SK-MEL-5 (cell line): ENCODE results near the gene MINPP1. TPM values are rescaled to one million over a fixed set of nuclear protein-coding genes. Genes with fewer than 3 reads are reported as not detected.

ENCODE experiments used
- DNase-seq: peaks from one replicate; pipeline ENCODE4 v3.0.0-alpha.2; 2016; ENCODE audit warnings: low read depth, low spot score
- in situ Hi-C: cut with HindIII; loops from 2 replicates; pipeline ENCODE4 v1.10.0; 2016; ENCODE audit warnings: low sequenced_read_pairs, high pct_unique_total_duplicates, low pct_unique_long_range_greater_than_20kb
- total RNA-seq: library from RNA; depleted of rRNA; stranded (reverse); fragments of >200 nt; shearing (Covaris generic); gene quantifications from 2 replicates; pipeline ENCODE4 v1.2.3, GENCODE V29; 2014

The MINPP1 gene
- total RNA-seq, 1 experiment from 2014 or later: 39.2 TPM

DNA sequence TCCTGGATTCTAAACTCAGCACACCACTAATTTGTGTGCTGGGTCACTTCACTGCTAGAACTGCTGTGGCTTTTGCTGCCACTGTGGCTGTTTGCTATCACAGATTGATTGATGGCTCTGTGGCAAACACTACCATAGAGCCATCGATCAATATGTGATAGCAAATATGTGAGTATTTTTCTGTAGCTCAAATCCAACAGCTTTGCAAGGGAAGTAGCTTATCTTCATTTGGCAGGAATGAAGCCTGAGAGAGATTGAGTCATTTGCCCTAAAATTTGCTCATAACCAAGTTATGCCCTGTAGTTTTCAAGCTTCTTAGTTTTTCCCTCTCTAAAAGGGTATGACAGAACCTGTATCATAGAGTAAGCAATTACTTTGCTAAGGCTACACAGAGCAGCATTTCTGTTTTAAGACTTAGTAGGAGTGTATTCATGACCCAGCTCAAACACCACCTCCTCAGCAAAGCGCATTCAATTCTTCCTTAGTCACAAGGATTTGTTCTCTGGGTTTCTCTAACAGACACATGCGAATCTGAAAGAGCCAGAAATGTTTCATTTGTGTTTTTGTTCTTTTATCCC, 43.1 kb downstream of the MINPP1 start:
- no peak for DNase-seq

DNA sequence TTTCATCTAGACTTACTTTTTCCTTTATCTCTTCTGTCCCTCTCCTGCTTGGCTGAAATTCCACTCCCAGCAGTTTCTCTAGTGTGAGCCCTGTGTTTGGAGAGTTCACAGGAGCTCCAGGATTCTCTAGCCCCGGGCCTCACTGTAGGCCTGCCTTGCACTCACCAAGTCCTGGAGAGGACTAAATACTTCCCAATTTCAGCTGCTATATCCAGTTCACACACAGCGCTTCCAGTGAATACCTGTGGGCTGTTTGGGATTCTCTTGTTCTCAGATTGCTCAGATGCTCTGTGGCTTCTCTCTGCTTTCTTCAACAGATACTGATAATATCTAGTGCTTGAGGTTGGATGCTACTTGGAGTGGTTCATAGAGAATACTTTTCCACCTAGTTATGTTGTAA, 46.0 kb downstream of the MINPP1 start:
- DNase-seq: no peak
- in situ Hi-C loops: no loop called here

More for the DNA sequence above, 43.1 kb downstream of the MINPP1 start:
- in situ Hi-C loops: no loop called here

DNA sequence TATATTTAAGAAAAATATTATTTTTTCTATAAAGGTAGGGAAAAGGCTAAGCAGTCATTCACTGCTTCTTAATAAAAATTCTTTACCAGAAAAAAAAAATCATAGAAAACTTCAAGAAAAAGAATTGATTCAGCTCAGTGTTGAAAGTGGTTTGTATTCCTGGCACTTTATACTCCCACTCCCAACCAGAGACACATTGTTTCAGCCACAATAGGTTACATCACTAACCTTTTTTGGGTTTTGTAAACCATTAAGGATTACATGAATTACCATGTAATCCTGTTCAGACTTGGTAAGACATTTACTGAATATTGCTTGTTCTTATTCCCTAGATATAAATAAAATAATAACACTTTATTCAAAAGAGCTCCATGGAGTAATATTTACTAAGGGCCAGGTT, 46.6 kb downstream of the MINPP1 start:
- DNase-seq: no peak
- in situ Hi-C loops: no loop called here

DNA sequence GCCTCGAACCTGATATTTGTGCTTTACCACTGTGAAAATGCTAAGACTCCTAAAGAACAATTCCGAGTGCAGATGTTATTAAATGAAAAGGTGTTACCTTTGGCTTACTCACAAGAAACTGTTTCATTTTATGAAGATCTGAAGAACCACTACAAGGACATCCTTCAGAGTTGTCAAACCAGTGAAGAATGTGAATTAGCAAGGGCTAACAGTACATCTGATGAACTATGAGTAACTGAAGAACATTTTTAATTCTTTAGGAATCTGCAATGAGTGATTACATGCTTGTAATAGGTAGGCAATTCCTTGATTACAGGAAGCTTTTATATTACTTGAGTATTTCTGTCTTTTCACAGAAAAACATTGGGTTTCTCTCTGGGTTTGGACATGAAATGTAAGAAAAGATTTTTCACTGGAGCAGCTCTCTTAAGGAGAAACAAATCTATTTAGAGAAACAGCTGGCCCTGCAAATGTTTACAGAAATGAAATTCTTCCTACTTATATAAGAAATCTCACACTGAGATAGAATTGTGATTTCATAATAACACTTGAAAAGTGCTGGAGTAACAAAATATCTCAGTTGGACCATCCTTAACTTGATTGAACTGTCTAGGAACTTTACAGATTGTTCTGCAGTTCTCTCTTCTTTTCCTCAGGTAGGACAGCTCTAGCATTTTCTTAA, 47.7 kb downstream of the MINPP1 start:
- in situ Hi-C loops: no loop called here
- no peak for DNase-seq

- in situ Hi-C loops: no loop called here
- no peak for DNase-seq
Observed at GRCh38 chr10:87557409-87557808, 52.7 kb downstream of the MINPP1 start.

- in situ Hi-C loops: no loop called here
- DNase-seq: no peak
Observed at GRCh38 chr10:87558333-87558732, 53.6 kb downstream of the MINPP1 start.

DNA sequence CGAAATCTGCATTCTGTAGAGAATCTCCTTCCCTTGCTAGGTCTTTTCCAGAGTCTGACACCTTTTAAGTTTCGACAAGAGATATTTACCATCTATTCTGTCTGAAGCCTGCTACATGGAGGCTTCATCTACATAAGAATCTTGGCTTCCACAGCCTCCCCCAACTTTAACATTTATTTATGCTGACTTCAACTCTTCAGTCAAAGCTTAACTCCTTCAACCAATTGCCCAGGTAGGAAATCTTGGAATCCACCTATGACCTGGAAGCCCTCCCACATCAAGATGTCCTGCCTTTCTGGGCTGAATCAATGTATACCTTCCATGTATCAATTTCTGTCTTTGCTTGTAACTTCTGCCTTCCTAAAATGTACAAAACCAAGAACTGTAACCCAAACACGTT, 54.7 kb downstream of the MINPP1 start:
- DNase-seq: no peak
- in situ Hi-C loops: no loop called here

DNA sequence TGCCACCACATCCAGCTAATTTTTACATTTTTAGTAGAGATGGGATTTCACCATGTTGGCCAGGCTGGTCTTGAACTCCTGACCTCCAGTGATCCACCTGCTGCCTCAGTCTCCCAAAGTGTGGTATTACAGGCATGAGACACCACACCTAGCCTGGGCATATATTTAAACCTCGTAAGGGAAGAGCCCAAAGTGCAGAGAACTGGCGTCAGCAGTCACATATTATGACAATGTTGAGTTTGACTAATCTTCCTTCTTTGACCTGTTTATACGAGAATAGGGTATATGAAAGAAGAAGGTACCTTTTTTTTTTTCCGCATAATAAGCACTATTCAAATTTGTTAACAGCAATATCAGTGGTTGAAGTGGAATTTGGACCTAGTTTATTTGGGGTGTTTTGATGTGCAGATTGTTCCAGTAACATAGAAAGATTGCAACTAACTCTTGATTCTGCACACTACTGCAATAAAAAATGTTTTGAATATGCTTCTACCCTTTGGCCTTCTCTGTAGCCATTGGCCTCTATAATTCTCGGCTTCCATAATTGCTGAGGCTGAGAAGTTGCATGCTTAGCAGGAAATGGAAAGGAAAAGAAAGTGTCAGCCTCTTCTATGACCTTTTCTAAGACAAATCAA, 55.9 kb downstream of the MINPP1 start:
- in situ Hi-C loops: no loop called here
- no peak for DNase-seq

GRCh38 chr10:87562750-87563149, 58.1 kb downstream of the MINPP1 start:
- in situ Hi-C loops: no loop called here

GRCh38 chr10:87565010-87565409, 60.3 kb downstream of the MINPP1 start:
- in situ Hi-C loops: no loop called here
- no peak for DNase-seq

More at GRCh38 chr10:87562750-87563149, 58.1 kb downstream of the MINPP1 start:
- no peak for DNase-seq

- in situ Hi-C loops: no loop called here
- DNase-seq: no peak
Observed at GRCh38 chr10:87575851-87576250, 71.2 kb downstream of the MINPP1 start.

- in situ Hi-C loops: no loop called here
- no peak for DNase-seq
Observed at GRCh38 chr10:87578160-87578841, 73.6 kb downstream of the MINPP1 start.

GRCh38 chr10:87578842-87579401, 74.2 kb downstream of the MINPP1 start:
- in situ Hi-C loops: no loop called here

DNA sequence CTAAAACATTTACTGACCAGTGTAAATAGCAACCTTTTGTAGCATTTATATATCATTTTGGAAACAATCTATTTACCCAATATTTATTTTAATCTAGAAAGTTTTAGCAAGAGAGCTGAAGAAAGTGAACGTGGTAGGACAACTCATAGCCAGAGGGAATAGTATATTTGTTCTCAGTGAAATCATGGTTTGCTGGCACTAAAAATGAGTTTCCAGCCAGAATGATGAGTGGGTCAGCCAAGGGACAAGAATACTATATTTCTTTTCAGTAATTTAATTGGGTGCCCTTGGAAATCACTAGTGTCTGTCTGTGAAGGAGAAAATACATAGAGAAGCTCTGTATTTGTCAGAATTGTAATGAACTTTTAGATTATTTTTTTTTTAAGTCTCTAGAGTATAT, 74.9 kb downstream of the MINPP1 start:
- DNase-seq: no peak
- in situ Hi-C loops: no loop called here

More at GRCh38 chr10:87578842-87579401, 74.2 kb downstream of the MINPP1 start:
- peak; percentile 41 for DNase-seq

- DNase-seq: no peak
- in situ Hi-C loops: no loop called here
Observed at GRCh38 chr10:87580016-87580415, 75.3 kb downstream of the MINPP1 start.

- DNase-seq: peak; percentile 24
- in situ Hi-C loops: no loop called here
Observed at GRCh38 chr10:87585565-87586514, 81.1 kb downstream of the MINPP1 start.

GRCh38 chr10:87589645-87590051, 85.0 kb downstream of the MINPP1 start:
- no peak for DNase-seq
- in situ Hi-C loops: no loop called here
